ENCODE results near the gene LY6G6D.

- no peak for TF ChIP-seq CTCF (conservative IDR thresholded peaks at IDR 0.05; ENCODE audit: low read depth, low read length)
- no peak for TF ChIP-seq EZH2 (IDR thresholded peaks at IDR 0.05; ENCODE audit: borderline replicate concordance, low read depth, low read length, poor library complexity, severe bottlenecking)
Measured at GRCh38 chr6:31719001-31719400, 3.9 kb downstream of the LY6G6D start.
